K562 (cell line): ENCODE results near the gene GAB1. TPM values are rescaled to one million over a fixed set of nuclear protein-coding genes. Genes with fewer than 3 reads are reported as not detected.

Experiments used
- ATAC-seq: fragments of 200-7000 bp; cut with Tn5 transposase; 3 replicates; pipeline ENCODE4 v1.9.1; 2020; ENCODE audit warnings: moderate library complexity
- BruUV-seq: library from RNA; stranded (reverse); fragments of 400-500 nt; replicated peaks from 2 replicates; lab custom pipeline; 2021; lab: Mats Ljungman, UMichigan
- CTCF ChIA-PET: fragments of 300-600 bp; formaldehyde crosslinking; extraction: SDS; loops from one replicate; lab custom pipeline; 2021; ENCODE audit warnings: low intra/inter-chr PET ratio; lab: Yijun Ruan, JAX
- POLR2A ChIA-PET: fragments of 300-600, 350-650 bp; sonication (Branson Sonifier 250); formaldehyde crosslinking; extraction: SDS; loops from one replicate; lab custom pipeline; 2021; ENCODE audit warnings: antibody characterized with exemption, inconsistent platforms; lab: Yijun Ruan, JAX
- DNase-seq, 4 experiments: peaks; one replicate each; pipeline versions ENCODE4 v3.0.0 to v3.0.0-alpha.2; 2011 to 2018; ENCODE audit warnings: low spot score in 3 of 4, mixed read lengths in 3 of 4; ENCODE audit errors: extremely low read depth in 1 of 4
- FAIRE-seq: peaks from 2 replicates; lab custom pipeline; 2011; peaks lifted over from hg19 to GRCh38; lab: Jason Lieb, UNC
- H2AFZ ChIP-seq: 2 replicates; pipeline ENCODE4 v1.6.0; 2011; ENCODE audit warnings: low read depth, low read length, control low read depth, inconsistent platforms
- H3K27ac ChIP-seq: fragments of 200-600 bp; 3 replicates; pipeline ENCODE4 v1.8.0; 2011; ENCODE audit warnings: low read depth, mild to moderate bottlenecking, control low read depth, inconsistent platforms, low read length, moderate library complexity, mixed read lengths; ENCODE audit errors: extremely low read depth
- H3K27me3 ChIP-seq, 2 experiments: fragments of 300-600 bp in 1 of 2; 2 replicates in 1 of 2; 3 replicates in 1 of 2; pipeline versions ENCODE4 v1.6.0 to v1.8.0; 2011; ENCODE audit warnings: inconsistent platforms in 2 of 2, low read length in 2 of 2, mild to moderate bottlenecking in 1 of 2, mixed read lengths in 1 of 2, moderate library complexity in 1 of 2; ENCODE audit not compliant: control insufficient read depth in 2 of 2, insufficient read depth in 2 of 2
- H3K36me3 ChIP-seq: fragments of 300-600 bp; 3 replicates; pipeline ENCODE4 v1.8.0; 2011; ENCODE audit warnings: mild to moderate bottlenecking, low read length, inconsistent platforms; ENCODE audit not compliant: control insufficient read depth, insufficient read depth
- H3K4me1 ChIP-seq, 2 experiments: fragments of 200-600 bp in 1 of 2; replicated peaks in 1 of 2; 2 replicates in 1 of 2; 3 replicates in 1 of 2; pipeline versions ENCODE4 v1.5.1 to v1.8.0; 2011; ENCODE audit warnings: inconsistent platforms in 2 of 2, low read length in 2 of 2, mild to moderate bottlenecking in 1 of 2, mixed read lengths in 1 of 2, moderate library complexity in 1 of 2; ENCODE audit not compliant: control insufficient read depth in 2 of 2, insufficient read depth in 2 of 2
- H3K4me2 ChIP-seq: 2 replicates; pipeline ENCODE4 v1.6.1; 2011; ENCODE audit warnings: low read length, control low read depth, inconsistent platforms, mixed read lengths; ENCODE audit not compliant: insufficient read depth
- H3K4me3 ChIP-seq: fragments of 200-600 bp; sonication (generic), shearing (Covaris generic); 2 replicates; pipeline ENCODE4 v1.5.1; 2016; ENCODE audit warnings: control low read depth, inconsistent platforms
- H3K79me2 ChIP-seq: fragments of 200-600 bp; 3 replicates; pipeline ENCODE4 v1.8.0; 2011; ENCODE audit warnings: low read length, inconsistent platforms; ENCODE audit not compliant: control insufficient read depth, insufficient read depth
- H3K9ac ChIP-seq, 2 experiments: 2 replicates each; pipeline versions ENCODE4 v1.6.0 to v1.6.1; 2011; ENCODE audit warnings: low read depth in 2 of 2, low read length in 2 of 2, control low read depth in 1 of 2, inconsistent platforms in 1 of 2, mild to moderate bottlenecking in 1 of 2, mixed read lengths in 1 of 2; ENCODE audit not compliant: insufficient read depth in 1 of 2
- H3K9me1 ChIP-seq: one replicate; pipeline ENCODE4 v1.6.0; 2011; ENCODE audit warnings: inconsistent platforms, mild to moderate bottlenecking, low read length, moderate library complexity; ENCODE audit not compliant: control insufficient read depth, insufficient read depth
- H3K9me3 ChIP-seq: replicated peaks from 2 replicates; pipeline ENCODE4 v1.5.1; 2011; ENCODE audit warnings: low read depth, low read length, inconsistent platforms; ENCODE audit not compliant: control insufficient read depth, insufficient read depth
- H4K20me1 ChIP-seq: replicated peaks from 2 replicates; pipeline ENCODE4 v1.6.1; 2011; ENCODE audit warnings: low read length, inconsistent platforms, mixed read lengths; ENCODE audit not compliant: control insufficient read depth, insufficient read depth
- BRF1 ChIP-seq: IDR thresholded peaks from 3 replicates; pipeline ENCODE4 v1.6.1; 2011; ENCODE audit warnings: borderline replicate concordance, mild to moderate bottlenecking; ENCODE audit not compliant: insufficient read length; ENCODE audit errors: extremely low read depth
- FOXA3 ChIP-seq, 2 experiments: fragments of 450-650 bp in 1 of 2; sonication (generic) in 1 of 2; formaldehyde crosslinking; IDR thresholded peaks in 1 of 2; conservative IDR thresholded peaks in 1 of 2; 2 replicates each; pipeline versions ENCODE4 v1.4.0 to v1.8.0; 2020 to 2022; ENCODE audit warnings: mild to moderate bottlenecking in 2 of 2, missing genetic modification reagents in 1 of 2
- GTF2B ChIP-seq: IDR thresholded peaks from 2 replicates; pipeline ENCODE4 v1.6.1; 2011; ENCODE audit not compliant: insufficient read length; ENCODE audit errors: extremely low read depth
- KLF10 ChIP-seq: fragments of 250-450 bp; sonication (Bioruptor Pico); IDR thresholded peaks from 2 replicates; pipeline ENCODE4 v1.6.1; 2021; ENCODE audit warnings: matching md5 sums
- MECOM ChIP-seq: fragments of 250-450 bp; sonication (Bioruptor Pico); IDR thresholded peaks from 2 replicates; pipeline ENCODE4 v1.8.0; 2022; ENCODE audit warnings: inconsistent platforms
- RBBP5 ChIP-seq: fragments of 200-600 bp; sonication (generic); IDR thresholded peaks from 2 replicates; pipeline ENCODE4 v1.6.1; 2012; ENCODE audit warnings: borderline replicate concordance, mild to moderate bottlenecking, low read length, control low read depth, inconsistent platforms; ENCODE audit not compliant: insufficient read depth, poor library complexity, severe bottlenecking
- SETDB1 ChIP-seq: IDR thresholded peaks from one replicate; pipeline ENCODE4 v1.6.1; 2012; ENCODE audit warnings: low read length, control low read depth, inconsistent platforms
- ZBED1 ChIP-seq: IDR thresholded peaks from 2 replicates; pipeline ENCODE4 v1.6.1; 2014
- ZNF133 ChIP-seq: fragments of 250-450 bp; sonication (Bioruptor Pico); IDR thresholded peaks from 2 replicates; pipeline ENCODE4 v1.4.0; 2020; ENCODE audit warnings: mild to moderate bottlenecking
- ZNF76 ChIP-seq: fragments of 250-450 bp; sonication (Bioruptor Pico); IDR thresholded peaks from 2 replicates; pipeline ENCODE4 v1.4.0; 2020; ENCODE audit warnings: mild to moderate bottlenecking, moderate library complexity, borderline replicate concordance
- ZSCAN32 ChIP-seq: fragments of 450-650 bp; formaldehyde crosslinking; IDR thresholded peaks from 2 replicates; pipeline ENCODE4 v1.4.0; 2020; ENCODE audit warnings: mild to moderate bottlenecking, moderate library complexity
- ZZZ3 ChIP-seq: fragments of 450-650 bp; IDR thresholded peaks from 2 replicates; pipeline ENCODE4 v1.6.1; 2016; ENCODE audit warnings: antibody characterized with exemption, mild to moderate bottlenecking, moderate library complexity
- WGBS: fragments of 100-300 bp; shearing (Covaris generic); methylation state at CpG from one replicate; pipeline ENCODE4 v1.1.6; 2016; ENCODE audit warnings: low coverage, mixed read lengths; ENCODE audit not compliant: insufficient coverage; ENCODE audit errors: missing lambda C conversion rate; 5-methylcytosine and 5-hydroxymethylcytosine counted together
- in situ Hi-C: fragments of 300-500 bp; cut with MboI; formaldehyde crosslinking; loops from 4 replicates; pipeline ENCODE4 v1.15.0; 2018; ENCODE audit warnings: inconsistent platforms, mixed read lengths
- intact Hi-C: fragments of 100-400 bp; cut with micrococcal nuclease; formaldehyde crosslinking; loops from 2 replicates; pipeline ENCODE4 v1.14.2; 2022
- polyA plus RNA-seq, 8 experiments: library from polyadenylated mRNA; depleted of rRNA in 4 of 8; stranded (reverse) in 5 of 8; unstranded in 3 of 8; fragments of >200 nt; fragmentation: Nextera tagmentation in 2 of 8; fragmentation: Illumina TruSeq in 1 of 8; extraction: Ambion mirVana in 2 of 8; extraction: Trizol in 1 of 8; gene quantifications; 2 replicates each; pipeline versions ENCODE4 v1.2.1 to v1.2.3, GENCODE V29; 2011 to 2014; ENCODE audit warnings: inconsistent platforms in 1 of 8, missing spikeins in 1 of 8
- total RNA-seq, 7 experiments: library from RNA; depleted of rRNA in 6 of 7; stranded (reverse); fragments of >200 nt in 6 of 7; fragmentation: Illumina TruSeq in 2 of 7; extraction: Trizol in 2 of 7; gene quantifications; 2 replicates each; pipeline versions ENCODE4 v1.2.1 to v1.2.3, GENCODE V29; 2011 to 2021; ENCODE audit warnings: low replicate concordance in 1 of 7
- TF ChIP-seq, protein P1 (sequence below): fragments of 450-650 bp; IDR thresholded peaks from 2 replicates; pipeline ENCODE4 v1.6.1; 2016; ENCODE audit warnings: borderline replicate concordance
- TF ChIP-seq, protein P2 (sequence below): sonication (generic); formaldehyde crosslinking; IDR thresholded peaks from 2 replicates; pipeline ENCODE4 v1.8.1; 2023; ENCODE audit warnings: mild to moderate bottlenecking, missing genetic modification reagents
- TF ChIP-seq, protein P3 (sequence below): fragments of 450-650 bp; IDR thresholded peaks from 2 replicates; pipeline ENCODE4 v1.6.1; 2017; ENCODE audit warnings: mild to moderate bottlenecking, moderate library complexity

The GAB1 gene
- total and polyA plus RNA-seq, 9 of the 15 experiments (the other 6 are each of a cell fraction or from before 2014, with no cell fraction given): 1.3 to 14.6 (median 7.5) TPM

DNA sequence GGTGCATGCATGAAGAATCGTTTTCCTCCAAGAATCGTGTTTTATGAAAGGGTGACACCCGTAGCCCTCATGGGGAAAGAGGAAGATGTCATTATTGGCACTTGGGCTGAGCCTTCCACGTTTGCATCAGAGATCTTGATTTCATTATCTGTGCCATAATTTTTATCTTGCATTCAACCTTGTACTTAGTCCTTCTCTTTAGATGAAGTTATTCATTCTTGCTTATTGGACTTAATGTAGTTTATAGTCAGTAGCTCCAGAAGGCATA is 66.8 kb downstream of the GAB1 start:
- POLR2A ChIA-PET: no interaction called here
- TF ChIP-seq ZSCAN32 (CRISPR knock-in tag) (no peak), SETDB1 (no peak), MECOM (CRISPR knock-in tag) (no peak), GTF2B (no peak), ZBED1 (no peak), KLF10 (CRISPR knock-in tag) (no peak), ZNF133 (CRISPR knock-in tag) (no peak), BRF1 (no peak), RBBP5 (no peak), ZZZ3 (no peak), ZNF76 (CRISPR knock-in tag) (no peak), FOXA3 (CRISPR knock-in tag; conservative IDR thresholded peaks at IDR 0.05 in 1 of 2, IDR thresholded peaks at IDR 0.05 in 1 of 2) (no peak)
- TF ChIP-seq, protein P1, sequence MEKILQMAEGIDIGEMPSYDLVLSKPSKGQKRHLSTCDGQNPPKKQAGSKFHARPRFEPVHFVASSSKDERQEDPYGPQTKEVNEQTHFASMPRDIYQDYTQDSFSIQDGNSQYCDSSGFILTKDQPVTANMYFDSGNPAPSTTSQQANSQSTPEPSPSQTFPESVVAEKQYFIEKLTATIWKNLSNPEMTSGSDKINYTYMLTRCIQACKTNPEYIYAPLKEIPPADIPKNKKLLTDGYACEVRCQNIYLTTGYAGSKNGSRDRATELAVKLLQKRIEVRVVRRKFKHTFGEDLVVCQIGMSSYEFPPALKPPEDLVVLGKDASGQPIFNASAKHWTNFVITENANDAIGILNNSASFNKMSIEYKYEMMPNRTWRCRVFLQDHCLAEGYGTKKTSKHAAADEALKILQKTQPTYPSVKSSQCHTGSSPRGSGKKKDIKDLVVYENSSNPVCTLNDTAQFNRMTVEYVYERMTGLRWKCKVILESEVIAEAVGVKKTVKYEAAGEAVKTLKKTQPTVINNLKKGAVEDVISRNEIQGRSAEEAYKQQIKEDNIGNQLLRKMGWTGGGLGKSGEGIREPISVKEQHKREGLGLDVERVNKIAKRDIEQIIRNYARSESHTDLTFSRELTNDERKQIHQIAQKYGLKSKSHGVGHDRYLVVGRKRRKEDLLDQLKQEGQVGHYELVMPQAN: no peak
- TF ChIP-seq, protein P2, sequence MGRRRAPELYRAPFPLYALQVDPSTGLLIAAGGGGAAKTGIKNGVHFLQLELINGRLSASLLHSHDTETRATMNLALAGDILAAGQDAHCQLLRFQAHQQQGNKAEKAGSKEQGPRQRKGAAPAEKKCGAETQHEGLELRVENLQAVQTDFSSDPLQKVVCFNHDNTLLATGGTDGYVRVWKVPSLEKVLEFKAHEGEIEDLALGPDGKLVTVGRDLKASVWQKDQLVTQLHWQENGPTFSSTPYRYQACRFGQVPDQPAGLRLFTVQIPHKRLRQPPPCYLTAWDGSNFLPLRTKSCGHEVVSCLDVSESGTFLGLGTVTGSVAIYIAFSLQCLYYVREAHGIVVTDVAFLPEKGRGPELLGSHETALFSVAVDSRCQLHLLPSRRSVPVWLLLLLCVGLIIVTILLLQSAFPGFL (CRISPR knock-in tag): no peak
- TF ChIP-seq, protein P3, sequence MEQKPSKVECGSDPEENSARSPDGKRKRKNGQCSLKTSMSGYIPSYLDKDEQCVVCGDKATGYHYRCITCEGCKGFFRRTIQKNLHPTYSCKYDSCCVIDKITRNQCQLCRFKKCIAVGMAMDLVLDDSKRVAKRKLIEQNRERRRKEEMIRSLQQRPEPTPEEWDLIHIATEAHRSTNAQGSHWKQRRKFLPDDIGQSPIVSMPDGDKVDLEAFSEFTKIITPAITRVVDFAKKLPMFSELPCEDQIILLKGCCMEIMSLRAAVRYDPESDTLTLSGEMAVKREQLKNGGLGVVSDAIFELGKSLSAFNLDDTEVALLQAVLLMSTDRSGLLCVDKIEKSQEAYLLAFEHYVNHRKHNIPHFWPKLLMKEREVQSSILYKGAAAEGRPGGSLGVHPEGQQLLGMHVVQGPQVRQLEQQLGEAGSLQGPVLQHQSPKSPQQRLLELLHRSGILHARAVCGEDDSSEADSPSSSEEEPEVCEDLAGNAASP: no peak
- intact Hi-C loops: no loop called here

More for the DNA sequence above, 66.8 kb downstream of the GAB1 start:
- CTCF ChIA-PET: no interaction called here
- no peak overlapping the region for H3K4me2 ChIP-seq
- no peak overlapping the region for H3K27ac ChIP-seq
- BruUV-seq: no TSS peak
- no peaks in the 10 kb centered on the region for H3K9me1 ChIP-seq
- no peaks in the 10 kb centered on the region for H3K36me3 ChIP-seq
- 31% methylated on average over 4 of the region's 4 CpGs for WGBS
- H3K27me3 ChIP-seq: no peaks in the 10 kb centered on the region
- H2AFZ ChIP-seq: no peak overlapping the region
- H3K79me2 ChIP-seq: peaks cover 24% of the 10 kb centered on the region
- no peaks in the 10 kb centered on the region for H3K9me3 ChIP-seq
- H3K9ac ChIP-seq: no peak overlapping the region
- no peaks in the 10 kb centered on the region for H4K20me1 ChIP-seq
- no peak for ATAC-seq
- in situ Hi-C loops: no loop called here
- no peak overlapping the region for H3K4me3 ChIP-seq
- no peak for DNase-seq
- no peak for FAIRE-seq
- peaks cover 4% of the 10 kb centered on the region in 2 experiments; a peak in 3 of 5 replicates for H3K4me1 ChIP-seq
